Spleen (tissue), 7 donors: Measurements from ENCODE around the gene TMEM208.
A peak's percentile ranks its signal among the peaks of the same experiment; 100 is the strongest.

Experiments used
- POLR2AphosphoS5 ChIP-seq, 3 donors: sonication (generic); formaldehyde crosslinking; IDR thresholded peaks; one replicate each; pipeline ENCODE4 v1.5.1; 2017; ENCODE audit warnings: antibody characterized with exemption in 3 of 3
- TF ChIP-seq, protein P1 (sequence below), 11 experiments: fragments of 200-600 bp in 7 of 11; fragments of 450-650 bp in 4 of 11; sonication (generic) in 4 of 11; IDR thresholded peaks in 8 of 11; conservative IDR thresholded peaks in 3 of 11; 1 replicate in 7 of 11; 2 replicates in 4 of 11; pipeline versions ENCODE4 v1.4.0 to v1.8.0; 2016 to 2021; ENCODE audit warnings: antibody characterized with exemption in 11 of 11, inconsistent platforms in 4 of 11, mild to moderate bottlenecking in 1 of 11
- donor health status: DM: no; HTN: no; CAD: no; lungs with moderate emphysema.
- donor health status: DM: no; HTN: no; CAD: no.
- donor health status: DM: no; HTN: no; CAD: no.

DNA sequence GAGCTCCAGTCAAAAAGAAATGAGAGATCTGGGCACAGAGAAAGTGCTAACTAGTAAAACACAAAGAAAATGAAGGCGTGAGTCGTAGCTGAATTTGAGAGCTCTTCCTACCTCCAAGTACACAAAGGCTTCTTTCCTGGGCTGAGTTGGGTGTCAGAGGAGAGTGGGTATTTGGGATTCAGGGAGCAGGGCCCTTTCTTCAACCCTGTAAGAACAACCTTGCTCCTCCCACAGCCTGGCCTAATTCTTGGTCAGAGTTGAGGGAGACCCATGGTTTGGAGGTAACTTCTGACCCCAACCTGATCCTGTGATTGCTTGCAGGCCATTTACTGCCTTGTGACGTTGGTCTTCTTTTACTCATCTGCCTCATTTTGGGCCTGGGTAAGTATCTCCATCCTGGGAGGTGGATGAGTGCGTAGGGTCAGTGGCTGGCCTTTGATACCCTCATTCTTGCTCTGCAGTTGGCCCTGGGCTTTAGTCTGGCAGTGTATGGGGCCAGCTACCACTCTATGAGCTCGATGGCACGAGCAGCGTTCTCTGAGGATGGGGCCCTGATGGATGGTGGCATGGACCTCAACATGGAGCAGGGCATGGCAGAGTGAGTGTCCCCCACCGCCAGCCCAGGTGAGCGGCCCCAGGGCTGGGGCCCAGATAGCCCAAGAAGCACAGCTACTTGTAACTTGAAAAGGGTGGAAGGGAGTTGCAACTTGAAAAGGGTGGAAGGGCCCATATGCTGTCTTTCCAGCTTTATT lies 1.3 kb downstream of the TMEM208 start:
- TF ChIP-seq, protein P1, sequence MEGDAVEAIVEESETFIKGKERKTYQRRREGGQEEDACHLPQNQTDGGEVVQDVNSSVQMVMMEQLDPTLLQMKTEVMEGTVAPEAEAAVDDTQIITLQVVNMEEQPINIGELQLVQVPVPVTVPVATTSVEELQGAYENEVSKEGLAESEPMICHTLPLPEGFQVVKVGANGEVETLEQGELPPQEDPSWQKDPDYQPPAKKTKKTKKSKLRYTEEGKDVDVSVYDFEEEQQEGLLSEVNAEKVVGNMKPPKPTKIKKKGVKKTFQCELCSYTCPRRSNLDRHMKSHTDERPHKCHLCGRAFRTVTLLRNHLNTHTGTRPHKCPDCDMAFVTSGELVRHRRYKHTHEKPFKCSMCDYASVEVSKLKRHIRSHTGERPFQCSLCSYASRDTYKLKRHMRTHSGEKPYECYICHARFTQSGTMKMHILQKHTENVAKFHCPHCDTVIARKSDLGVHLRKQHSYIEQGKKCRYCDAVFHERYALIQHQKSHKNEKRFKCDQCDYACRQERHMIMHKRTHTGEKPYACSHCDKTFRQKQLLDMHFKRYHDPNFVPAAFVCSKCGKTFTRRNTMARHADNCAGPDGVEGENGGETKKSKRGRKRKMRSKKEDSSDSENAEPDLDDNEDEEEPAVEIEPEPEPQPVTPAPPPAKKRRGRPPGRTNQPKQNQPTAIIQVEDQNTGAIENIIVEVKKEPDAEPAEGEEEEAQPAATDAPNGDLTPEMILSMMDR (IDR thresholded peaks at IDR 0.05 in 8 of 11, conservative IDR thresholded peaks at IDR 0.05 in 3 of 11): no peak
- peak; percentile 42 to 51 (median 51) for TF ChIP-seq POLR2AphosphoS5 (IDR thresholded peaks at IDR 0.05)
